ENCODE results near the gene SDR42E1.

- TF ChIP-seq CTCF (optimal IDR thresholded peaks at IDR 0.05 in 1 of 3, IDR thresholded peaks at IDR 0.05 in 1 of 3, conservative IDR thresholded peaks at IDR 0.05 in 1 of 3; ENCODE audit: extremely low read depth in 1 of 3, insufficient read depth in 2 of 3, low read length in 3 of 3) (no peak), EZH2 (IDR thresholded peaks at IDR 0.05; ENCODE audit: low read length) (no peak)
These were observed 23.6 kb downstream of the SDR42E1 start for GRCh38 chr16:81987706-81988105.

All from keratinocyte (primary cell).